GM12878 (cell line): ENCODE data around the gene ISCA2.

ENCODE experiments used
- BACH1 ChIP-seq: fragments of 450-650 bp; IDR thresholded peaks from 2 replicates; pipeline ENCODE4 v1.6.1; 2017; ENCODE audit warnings: mild to moderate bottlenecking, borderline replicate concordance
- CTCF ChIP-seq, 3 experiments: IDR thresholded peaks in 2 of 3; conservative IDR thresholded peaks in 1 of 3; 2 replicates each; pipeline ENCODE4 v1.5.1; 2011; ENCODE audit warnings: low read depth in 3 of 3, low read length in 3 of 3, mild to moderate bottlenecking in 3 of 3, control low read depth in 2 of 3, moderate library complexity in 2 of 3, inconsistent platforms in 1 of 3, mixed read lengths in 1 of 3; ENCODE audit not compliant: control insufficient read depth in 2 of 3, insufficient read depth in 1 of 3; ENCODE audit errors: extremely low read depth in 1 of 3
- MTA3 ChIP-seq: IDR thresholded peaks from 2 replicates; pipeline ENCODE4 v1.6.1; 2012; ENCODE audit warnings: low read length, inconsistent platforms, borderline replicate concordance
- POLR2A ChIP-seq: IDR thresholded peaks from 2 replicates; pipeline ENCODE4 v1.6.1; 2011; ENCODE audit warnings: low read depth, mild to moderate bottlenecking, low read length
- TCF7 ChIP-seq: IDR thresholded peaks from 2 replicates; pipeline ENCODE4 v1.6.1; 2014; ENCODE audit warnings: antibody characterized with exemption, borderline replicate concordance
- ZNF384 ChIP-seq: IDR thresholded peaks from 2 replicates; pipeline ENCODE4 v1.6.1; 2012; ENCODE audit warnings: low read depth, mild to moderate bottlenecking, low read length, improper control_type of control experiment, borderline replicate concordance

GRCh38 chr14:74459289-74459946, 34.1 kb upstream of the ISCA2 start:
- TF ChIP-seq ZNF384: no peak
- no peak for TF ChIP-seq BACH1
- TF ChIP-seq CTCF (IDR thresholded peaks at IDR 0.05 in 2 of 3, conservative IDR thresholded peaks at IDR 0.05 in 1 of 3; ENCODE audit: control insufficient read depth in 2 of 3, extremely low read depth in 1 of 3, insufficient read depth in 1 of 3, low read depth in 3 of 3, low read length in 3 of 3): peak; percentile 54 to 74 (median 61)
- TF ChIP-seq TCF7: no peak
- no peak for TF ChIP-seq POLR2A
- TF ChIP-seq MTA3: no peak
